GM12878 (cell line): Measurements from ENCODE around the gene GSK3A. TPM values are rescaled to one million over a fixed set of nuclear protein-coding genes. Genes with fewer than 3 reads are reported as not detected.

Experiments used
- ATF3 ChIP-seq: IDR thresholded peaks from 2 replicates; pipeline ENCODE4 v1.6.1; 2011; ENCODE audit warnings: low read depth, mild to moderate bottlenecking, low read length, moderate library complexity, borderline replicate concordance; ENCODE audit errors: extremely low read depth
- CEBPZ ChIP-seq: fragments of 150-350 bp; IDR thresholded peaks from 2 replicates; pipeline ENCODE4 v1.6.1; 2016; ENCODE audit warnings: low read depth, low read length
- E2F4 ChIP-seq: IDR thresholded peaks from 2 replicates; pipeline ENCODE4 v1.6.1; 2012; ENCODE audit warnings: low read depth, low read length, improper control_type of control experiment
- ETV6 ChIP-seq, 2 experiments: fragments of 450-650 bp in 1 of 2; IDR thresholded peaks in 1 of 2; conservative IDR thresholded peaks in 1 of 2; 2 replicates each; pipeline ENCODE4 v1.6.1; 2014; ENCODE audit warnings: antibody characterized with exemption in 1 of 2, borderline replicate concordance in 1 of 2, low read depth in 1 of 2, mild to moderate bottlenecking in 1 of 2, moderate library complexity in 1 of 2
- GABPA ChIP-seq: IDR thresholded peaks from 2 replicates; pipeline ENCODE4 v1.6.1; 2014; ENCODE audit warnings: antibody characterized with exemption, low read depth, mild to moderate bottlenecking, inconsistent platforms
- JUND ChIP-seq: IDR thresholded peaks from 2 replicates; pipeline ENCODE4 v1.6.1; 2012; ENCODE audit warnings: low read depth, mild to moderate bottlenecking, low read length, improper control_type of control experiment, moderate library complexity
- MEF2A ChIP-seq: IDR thresholded peaks from 2 replicates; pipeline ENCODE4 v1.6.1; 2011; ENCODE audit warnings: low read depth, mild to moderate bottlenecking, low read length, moderate library complexity; ENCODE audit not compliant: insufficient read depth
- NFYB ChIP-seq: IDR thresholded peaks from 2 replicates; pipeline ENCODE4 v1.6.1; 2011; ENCODE audit warnings: low read depth, mild to moderate bottlenecking, low read length, improper control_type of control experiment, moderate library complexity; ENCODE audit not compliant: insufficient read depth
- NKRF ChIP-seq: fragments of 450-650 bp; conservative IDR thresholded peaks from 2 replicates; pipeline ENCODE4 v1.6.1; 2017; ENCODE audit warnings: mild to moderate bottlenecking, moderate library complexity
- NR2C1 ChIP-seq: fragments of 450-650 bp; IDR thresholded peaks from 2 replicates; pipeline ENCODE4 v1.6.1; 2017; ENCODE audit warnings: antibody characterized with exemption, mild to moderate bottlenecking, moderate library complexity
- SKIL ChIP-seq: fragments of 450-650 bp; IDR thresholded peaks from 2 replicates; pipeline ENCODE4 v1.6.1; 2017; ENCODE audit warnings: mild to moderate bottlenecking, low read depth, inconsistent platforms; ENCODE audit not compliant: poor library complexity, severe bottlenecking
- SRF ChIP-seq, 2 experiments: IDR thresholded peaks; 2 replicates each; pipeline ENCODE4 v1.6.1; 2011; ENCODE audit warnings: low read depth in 2 of 2, low read length in 2 of 2, mild to moderate bottlenecking in 1 of 2, moderate library complexity in 1 of 2
- TCF3 ChIP-seq: IDR thresholded peaks from 2 replicates; pipeline ENCODE4 v1.6.1; 2012; ENCODE audit warnings: low read depth, mild to moderate bottlenecking, low read length, borderline replicate concordance; ENCODE audit not compliant: insufficient read depth
- USF2 ChIP-seq: IDR thresholded peaks from 2 replicates; pipeline ENCODE4 v1.6.1; 2011; ENCODE audit warnings: low read depth, low read length, improper control_type of control experiment, borderline replicate concordance
- YY1 ChIP-seq: IDR thresholded peaks from 2 replicates; pipeline ENCODE4 v1.6.1; 2011; ENCODE audit warnings: low read depth, mild to moderate bottlenecking, low read length
- ZBTB33 ChIP-seq: fragments of 450-650 bp; IDR thresholded peaks from 2 replicates; pipeline ENCODE4 v1.6.1; 2017; ENCODE audit warnings: mild to moderate bottlenecking
- polyA plus RNA-seq, 11 experiments: library from polyadenylated mRNA; depleted of rRNA in 4 of 11; unstranded in 6 of 11; stranded (reverse) in 5 of 11; fragments of >200 nt; fragmentation: Nextera tagmentation in 4 of 11; fragmentation: Illumina TruSeq in 1 of 11; extraction: Ambion mirVana in 4 of 11; extraction: Trizol in 1 of 11; gene quantifications; 1 replicate in 1 of 11; 2 replicates in 10 of 11; pipeline versions ENCODE4 v1.2.1 to v1.2.3, GENCODE V29; 2011 to 2016; ENCODE audit warnings: inconsistent platforms in 2 of 11, missing spikeins in 2 of 11, low read depth in 1 of 11
- total RNA-seq, 4 experiments: library from RNA; depleted of rRNA in 3 of 4; stranded (reverse); fragments of >200 nt in 3 of 4; fragmentation: Illumina TruSeq in 1 of 4; extraction: Trizol in 1 of 4; gene quantifications; 2 replicates each; pipeline versions ENCODE4 v1.2.1 to v1.2.3, GENCODE V29; 2013 to 2021

GSK3A gene
- total and polyA plus RNA-seq, 10 of the 15 experiments (the other 5 are each of a cell fraction or from before 2014, with no cell fraction given): 1.00 to 47.9 (median 15.2) TPM

GRCh38 chr19:42284066-42284501, 41.7 kb upstream of the GSK3A start (continued):
- TF ChIP-seq ATF3: no peak
- TF ChIP-seq YY1: no peak
- TF ChIP-seq GABPA: no peak
- TF ChIP-seq USF2: no peak
- no peak for TF ChIP-seq E2F4
- no peak for TF ChIP-seq NFYB
- no peak for TF ChIP-seq ETV6 (conservative IDR thresholded peaks at IDR 0.05 in 1 of 2, IDR thresholded peaks at IDR 0.05 in 1 of 2; ENCODE audit: borderline replicate concordance in 1 of 2, low read depth in 1 of 2)
- no peak for TF ChIP-seq NR2C1
- TF ChIP-seq SKIL: no peak
- no peak for TF ChIP-seq MEF2A
- TF ChIP-seq SRF (IDR thresholded peaks at IDR 0.05; ENCODE audit: low read depth in 2 of 2, low read length in 2 of 2): 0 out of 4 replicates have a peak, but pooled peaks of 1 of the 2 experiments have one; percentile 7
- TF ChIP-seq CEBPZ: no peak
- no peak for TF ChIP-seq ZBTB33
- TF ChIP-seq NKRF: peak; percentile 39
- no peak for TF ChIP-seq JUND
- TF ChIP-seq TCF3: no peak
